ENCODE measurements around the gene ANO2.
"Not testable (repeated sequence)": the region's sequence is repeated elsewhere in the genome, so short reads cannot be mapped to it uniquely, and the experiment has no call there.

The ANO2 gene

GRCh38 chr12:5571115-5571514 is 373.9 kb downstream of the ANO2 start:
- DNase-seq, result no peak

GRCh38 chr12:5570416-5570815 is 374.6 kb downstream of the ANO2 start:
- DNase-seq, result no peak

GRCh38 chr12:5568325-5568981 is 376.6 kb downstream of the ANO2 start:
- no peak for DNase-seq

- DNase-seq, result no peak
Observed at GRCh38 chr12:5567016-5567725, 377.9 kb downstream of the ANO2 start.

GRCh38 chr12:5565933-5566599 is 379.0 kb downstream of the ANO2 start:
- no peak for DNase-seq

- no peak for DNase-seq
Observed at GRCh38 chr12:5562581-5562980, 382.5 kb downstream of the ANO2 start.

- DNase-seq, result no peak
Observed at GRCh38 chr12:5561846-5562245, 383.2 kb downstream of the ANO2 start.

GRCh38 chr12:5561057-5561456 is 384.0 kb downstream of the ANO2 start:
- DNase-seq, result no peak

- DNase-seq, result no peak
Observed at GRCh38 chr12:5560265-5560664, 384.8 kb downstream of the ANO2 start.

- no peak for DNase-seq
Observed at GRCh38 chr12:5557906-5558305, 387.2 kb downstream of the ANO2 start.

GRCh38 chr12:5556946-5557673 is 387.9 kb downstream of the ANO2 start:
- DNase-seq, result no peak

GRCh38 chr12:5556033-5556614 is 388.9 kb downstream of the ANO2 start:
- DNase-seq, result no peak

- no peak for DNase-seq
Observed at GRCh38 chr12:5554711-5555110, 390.3 kb downstream of the ANO2 start.

GRCh38 chr12:5549011-5549410 is 396.0 kb downstream of the ANO2 start:
- DNase-seq, result no peak

GRCh38 chr12:5548152-5548943 is 396.7 kb downstream of the ANO2 start:
- no peak for DNase-seq

- no peak for DNase-seq
Observed at GRCh38 chr12:5546616-5547015, 398.4 kb downstream of the ANO2 start.

GRCh38 chr12:5537771-5538170 is 407.3 kb downstream of the ANO2 start:
- no peak for DNase-seq

GRCh38 chr12:5537026-5537615 is 407.9 kb downstream of the ANO2 start:
- not testable (repeated sequence) for DNase-seq

GRCh38 chr12:5535541-5535940 is 409.5 kb downstream of the ANO2 start:
- DNase-seq, result no peak

GRCh38 chr12:5534426-5535199 is 410.4 kb downstream of the ANO2 start:
- no peak for DNase-seq

GRCh38 chr12:5533368-5533767 is 411.7 kb downstream of the ANO2 start:
- no peak for DNase-seq
